HL-60 (cell line): ENCODE data around the gene LEMD2.

Source experiments
- CTCF ChIP-seq: IDR thresholded peaks from one replicate; pipeline ENCODE4 v1.5.1; 2011; ENCODE audit warnings: low read length, control low read depth, inconsistent platforms; ENCODE audit not compliant: insufficient read depth
- GABPA ChIP-seq: IDR thresholded peaks from 2 replicates; pipeline ENCODE4 v1.6.1; 2012; ENCODE audit warnings: low read depth
- POLR2AphosphoS5 ChIP-seq: IDR thresholded peaks from 2 replicates; pipeline ENCODE4 v1.6.1; 2012; ENCODE audit warnings: low read depth
- REST ChIP-seq: IDR thresholded peaks from 2 replicates; pipeline ENCODE4 v1.6.1; 2012; ENCODE audit warnings: low read depth; ENCODE audit not compliant: insufficient replicate concordance
- SPI1 ChIP-seq: IDR thresholded peaks from 2 replicates; pipeline ENCODE4 v1.6.1; 2012; ENCODE audit warnings: low read depth, mild to moderate bottlenecking, borderline replicate concordance

- TF ChIP-seq CTCF (no peak), REST (no peak), POLR2AphosphoS5 (no peak), SPI1 (no peak), GABPA (no peak)
These were observed 48.0 kb upstream of the LEMD2 start for GRCh38 chr6:33836806-33837469.
